ENCODE results near the gene HOMER1. TPM values are rescaled to one million over a fixed set of nuclear protein-coding genes. Genes with fewer than 3 reads are reported as not detected.

Gene HOMER1
- total RNA-seq, 2 donors from 2014 or later, result 42.4 to 43.3 TPM

- peak; percentile 52 for DNase-seq
- no peaks in the 10 kb centered on the region for H3K4me1 ChIP-seq (ENCODE audit: control insufficient read depth, insufficient read depth, low read length)
- Mint-ChIP-seq H3K9me3 (peaks cover 12% of the 10 kb centered on the region), H3K4me1 (no peaks in the 10 kb centered on the region), H3K27me3 (ENCODE audit: insufficient read depth) (no peaks in the 10 kb centered on the region), H3K36me3 (ENCODE audit: low read depth) (peaks cover 4% of the 10 kb centered on the region), H3K27ac (no peak overlapping the region), H3K4me3 (no peak overlapping the region)
- H3K9ac ChIP-seq (ENCODE audit: extremely low read depth, low read length, poor library complexity, severe bottlenecking), result no peak overlapping the region
- H3K27ac ChIP-seq (ENCODE audit: low read depth, low read length), result no peak overlapping the region
- 90 to 95% methylated on average over 6 to 9 of the region's 10 CpGs for WGBS, 2 experiments (ENCODE audit: insufficient coverage in 1 of 2, insufficient read length in 1 of 2)
- H3K4me3 ChIP-seq (ENCODE audit: low read length), result no peak overlapping the region
- peak; percentile 59 for TF ChIP-seq CTCF (conservative IDR thresholded peaks at IDR 0.05)
- no peaks in the 10 kb centered on the region for H3K36me3 ChIP-seq (ENCODE audit: control insufficient read depth, insufficient read depth, low read length)
- no peaks in the 10 kb centered on the region for H3K27me3 ChIP-seq (ENCODE audit: control insufficient read depth, insufficient read depth, low read length, poor library complexity, severe bottlenecking)
- no peaks in the 10 kb centered on the region for H3K9me3 ChIP-seq (ENCODE audit: control insufficient read depth, low read length)
Observed at GRCh38 chr5:79333852-79334557, 179.9 kb downstream of the HOMER1 start.

- H3K4me1 Mint-ChIP-seq, result no peaks in the 10 kb centered on the region
- H3K27ac ChIP-seq (ENCODE audit: low read depth, low read length), result no peak overlapping the region
- no peaks in the 10 kb centered on the region for H3K27me3 Mint-ChIP-seq (ENCODE audit: insufficient read depth)
- TF ChIP-seq CTCF (conservative IDR thresholded peaks at IDR 0.05), result no peak
- no peak overlapping the region for H3K9ac ChIP-seq (ENCODE audit: extremely low read depth, low read length, poor library complexity, severe bottlenecking)
- DNase-seq, result no peak
- H3K4me3 ChIP-seq (ENCODE audit: low read length), result no peak overlapping the region
- H3K9me3 ChIP-seq (ENCODE audit: control insufficient read depth, low read length), result no peaks in the 10 kb centered on the region
- no peak overlapping the region for H3K27ac Mint-ChIP-seq
- 93 to 95% methylated on average over 5 of the region's 5 CpGs for WGBS, 2 experiments (ENCODE audit: insufficient coverage in 1 of 2, insufficient read length in 1 of 2)
- H3K4me1 ChIP-seq (ENCODE audit: control insufficient read depth, insufficient read depth, low read length), result no peaks in the 10 kb centered on the region
- peaks cover 2% of the 10 kb centered on the region for H3K9me3 Mint-ChIP-seq
- H3K36me3 Mint-ChIP-seq (ENCODE audit: low read depth), result peaks cover 10% of the 10 kb centered on the region
- no peaks in the 10 kb centered on the region for H3K27me3 ChIP-seq (ENCODE audit: control insufficient read depth, insufficient read depth, low read length, poor library complexity, severe bottlenecking)
- H3K4me3 Mint-ChIP-seq, result no peak overlapping the region
- H3K36me3 ChIP-seq (ENCODE audit: control insufficient read depth, insufficient read depth, low read length), result no peaks in the 10 kb centered on the region
Observed at GRCh38 chr5:79330071-79330470, 183.9 kb downstream of the HOMER1 start.

GRCh38 chr5:79329453-79329852, 184.5 kb downstream of the HOMER1 start:
- no peak for DNase-seq
- Mint-ChIP-seq H3K27me3 (ENCODE audit: insufficient read depth) (no peaks in the 10 kb centered on the region), H3K27ac (no peak overlapping the region), H3K4me3 (no peak overlapping the region), H3K9me3 (no peaks in the 10 kb centered on the region), H3K36me3 (ENCODE audit: low read depth) (peaks cover 8% of the 10 kb centered on the region), H3K4me1 (no peaks in the 10 kb centered on the region)
- H3K36me3 ChIP-seq (ENCODE audit: control insufficient read depth, insufficient read depth, low read length), result no peaks in the 10 kb centered on the region
- TF ChIP-seq CTCF (conservative IDR thresholded peaks at IDR 0.05), result no peak
- no peaks in the 10 kb centered on the region for H3K27me3 ChIP-seq (ENCODE audit: control insufficient read depth, insufficient read depth, low read length, poor library complexity, severe bottlenecking)
- H3K4me1 ChIP-seq (ENCODE audit: control insufficient read depth, insufficient read depth, low read length), result no peaks in the 10 kb centered on the region
- H3K4me3 ChIP-seq (ENCODE audit: low read length), result no peak overlapping the region
- no peak overlapping the region for H3K27ac ChIP-seq (ENCODE audit: low read depth, low read length)
- 92 to 94% methylated on average over 4 of the region's 4 CpGs for WGBS, 2 experiments (ENCODE audit: insufficient coverage in 1 of 2, insufficient read length in 1 of 2)
- no peak overlapping the region for H3K9ac ChIP-seq (ENCODE audit: extremely low read depth, low read length, poor library complexity, severe bottlenecking)
- no peaks in the 10 kb centered on the region for H3K9me3 ChIP-seq (ENCODE audit: control insufficient read depth, low read length)

Other genes with a start within 250 kb of the HOMER1 start
- gene TENT2, start 98.3 kb upstream of the HOMER1 start, total RNA-seq, result 10 to 100 TPM; 39.8 to 51.1 TPM
- gene CMYA5, start 175.7 kb upstream of the HOMER1 start, total RNA-seq, result 1 to 10 TPM in 1 of 2 donors, under 1 TPM in 1; 0.69 to 1.6 TPM